ENCODE data around the gene TOX2.

TOX2 gene

DNA sequence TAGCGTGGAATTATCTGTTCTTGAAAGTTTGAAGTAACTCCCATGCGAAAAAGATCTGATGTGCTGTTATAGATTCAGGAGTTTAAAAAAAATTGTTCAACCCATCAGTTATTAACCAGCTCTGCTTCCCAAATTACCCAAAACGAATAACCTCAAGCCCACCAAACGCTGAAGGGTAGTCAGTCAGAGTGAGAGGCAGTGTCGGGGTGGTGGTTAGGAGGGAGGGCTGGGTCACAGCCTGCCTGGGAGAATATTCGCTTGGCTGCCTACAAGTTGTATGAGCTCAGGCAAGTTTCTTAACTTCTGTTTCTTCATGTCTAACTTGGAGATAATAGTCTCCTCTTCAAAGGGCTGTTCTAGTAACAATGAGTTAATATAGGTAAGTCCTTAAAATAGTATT lies 157.7 kb downstream of the TOX2 start:
- no peak for DNase-seq (ENCODE audit: low read depth)
- TF ChIP-seq, protein P1, sequence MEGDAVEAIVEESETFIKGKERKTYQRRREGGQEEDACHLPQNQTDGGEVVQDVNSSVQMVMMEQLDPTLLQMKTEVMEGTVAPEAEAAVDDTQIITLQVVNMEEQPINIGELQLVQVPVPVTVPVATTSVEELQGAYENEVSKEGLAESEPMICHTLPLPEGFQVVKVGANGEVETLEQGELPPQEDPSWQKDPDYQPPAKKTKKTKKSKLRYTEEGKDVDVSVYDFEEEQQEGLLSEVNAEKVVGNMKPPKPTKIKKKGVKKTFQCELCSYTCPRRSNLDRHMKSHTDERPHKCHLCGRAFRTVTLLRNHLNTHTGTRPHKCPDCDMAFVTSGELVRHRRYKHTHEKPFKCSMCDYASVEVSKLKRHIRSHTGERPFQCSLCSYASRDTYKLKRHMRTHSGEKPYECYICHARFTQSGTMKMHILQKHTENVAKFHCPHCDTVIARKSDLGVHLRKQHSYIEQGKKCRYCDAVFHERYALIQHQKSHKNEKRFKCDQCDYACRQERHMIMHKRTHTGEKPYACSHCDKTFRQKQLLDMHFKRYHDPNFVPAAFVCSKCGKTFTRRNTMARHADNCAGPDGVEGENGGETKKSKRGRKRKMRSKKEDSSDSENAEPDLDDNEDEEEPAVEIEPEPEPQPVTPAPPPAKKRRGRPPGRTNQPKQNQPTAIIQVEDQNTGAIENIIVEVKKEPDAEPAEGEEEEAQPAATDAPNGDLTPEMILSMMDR (IDR thresholded peaks at IDR 0.05; ENCODE audit: control insufficient read depth, extremely low read depth, insufficient read depth): no peak
- no peak overlapping the region for H3K4me3 ChIP-seq (ENCODE audit: low read depth, low read length)

DNA sequence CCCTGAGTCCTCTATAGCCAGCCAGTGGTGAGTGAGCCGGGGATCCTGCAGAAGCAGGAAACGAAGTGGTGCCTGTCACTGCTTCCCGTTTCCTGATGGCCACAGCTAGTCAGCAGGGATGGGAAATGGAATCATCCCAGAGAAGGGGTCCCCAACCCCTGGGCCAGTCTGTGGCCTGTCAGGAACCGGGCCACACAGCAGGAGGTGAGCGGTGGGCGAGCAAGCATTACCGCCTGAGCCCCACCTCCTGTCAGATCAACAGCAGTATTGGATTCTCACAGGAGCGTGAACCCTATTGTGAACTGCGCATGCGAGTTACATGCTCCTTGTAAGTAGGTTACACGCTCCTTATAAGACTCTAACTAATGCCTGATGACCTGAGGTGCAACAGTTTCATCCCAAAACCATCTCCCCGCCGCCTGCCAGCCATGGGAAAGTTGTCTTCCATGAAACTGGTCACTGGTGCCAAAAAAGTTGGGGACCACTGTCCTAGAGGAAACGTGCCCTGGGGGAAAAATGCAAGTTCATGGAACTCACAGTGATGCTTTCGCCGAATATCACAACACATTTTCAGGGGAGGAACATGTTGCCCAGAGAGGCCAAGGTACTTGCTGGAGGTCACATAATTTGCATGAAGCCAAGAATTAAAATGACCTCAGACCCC lies 158.5 kb downstream of the TOX2 start:
- no peak overlapping the region for H3K4me3 ChIP-seq (ENCODE audit: low read depth, low read length)
- TF ChIP-seq, protein P1 (IDR thresholded peaks at IDR 0.05; ENCODE audit: control insufficient read depth, extremely low read depth, insufficient read depth): no peak
- DNase-seq (ENCODE audit: low read depth): no peak

DNA sequence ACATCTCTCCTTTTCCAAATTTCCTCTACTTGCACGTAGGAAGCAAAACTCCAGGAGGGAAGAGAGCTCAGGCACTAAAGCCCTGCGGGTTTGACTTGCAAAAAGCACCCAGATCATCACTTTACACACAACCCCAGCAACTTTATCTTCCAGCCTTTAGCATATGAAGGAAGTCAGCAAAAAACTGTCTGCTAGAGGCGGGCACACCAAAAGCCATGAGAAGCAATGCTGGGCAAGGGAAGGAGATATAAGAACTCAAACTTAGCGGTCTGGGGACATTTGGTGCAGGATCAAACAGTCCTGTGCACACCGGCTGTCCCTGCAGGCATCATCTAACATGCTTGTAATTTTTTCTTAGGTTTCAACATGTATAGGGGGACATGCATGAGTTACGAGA lies 159.0 kb downstream of the TOX2 start:
- no peak overlapping the region for H3K4me3 ChIP-seq (ENCODE audit: low read depth, low read length)
- DNase-seq (ENCODE audit: low read depth): no peak
- TF ChIP-seq, protein P1 (IDR thresholded peaks at IDR 0.05; ENCODE audit: control insufficient read depth, extremely low read depth, insufficient read depth): no peak

DNA sequence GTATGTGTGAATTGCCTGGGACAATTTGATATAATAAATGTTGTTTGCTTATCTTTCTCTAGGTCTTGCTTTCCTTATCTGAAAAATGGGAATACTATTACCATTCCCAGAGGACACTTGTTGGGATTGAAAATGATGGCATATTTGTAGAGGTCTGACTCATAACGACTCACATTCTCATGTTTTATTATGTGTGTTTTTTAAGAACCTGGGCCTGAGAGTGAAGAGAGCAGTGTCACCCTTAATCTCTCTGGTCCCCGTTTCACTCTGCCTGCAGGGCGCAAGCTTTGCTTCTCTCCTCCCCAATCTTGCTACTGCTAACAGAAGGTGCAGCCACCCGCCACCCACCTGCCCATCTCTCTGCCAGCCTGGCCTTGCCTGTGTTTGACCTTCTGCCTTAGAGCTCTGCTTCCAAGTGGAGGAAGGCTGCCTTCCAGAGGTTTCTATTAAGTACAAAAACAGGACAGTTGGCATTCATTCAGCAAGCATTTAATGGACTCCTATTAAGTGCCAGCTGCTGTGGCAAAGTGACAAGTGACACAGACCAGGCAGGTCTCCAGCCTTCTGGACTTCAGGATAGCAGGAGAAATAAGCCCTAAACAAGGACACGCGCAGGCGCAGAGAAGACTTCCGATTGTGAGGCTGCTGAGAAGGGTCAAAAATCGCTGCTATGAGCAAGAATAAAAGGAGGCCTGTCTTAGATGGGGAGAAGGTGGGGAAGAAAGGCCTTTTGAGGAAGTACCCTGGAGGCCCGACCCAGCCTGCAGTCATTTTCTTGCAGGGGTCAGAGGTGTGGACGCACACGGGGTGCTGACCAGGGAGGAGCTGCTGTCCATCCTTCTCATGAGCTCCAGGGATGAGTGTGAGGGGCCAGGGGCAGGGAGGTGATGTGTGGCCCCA lies 159.8 kb downstream of the TOX2 start:
- TF ChIP-seq, protein P1 (IDR thresholded peaks at IDR 0.05; ENCODE audit: control insufficient read depth, extremely low read depth, insufficient read depth): no peak
- peak; percentile 76 for DNase-seq (ENCODE audit: low read depth)
- no peak overlapping the region for H3K4me3 ChIP-seq (ENCODE audit: low read depth, low read length)

DNA sequence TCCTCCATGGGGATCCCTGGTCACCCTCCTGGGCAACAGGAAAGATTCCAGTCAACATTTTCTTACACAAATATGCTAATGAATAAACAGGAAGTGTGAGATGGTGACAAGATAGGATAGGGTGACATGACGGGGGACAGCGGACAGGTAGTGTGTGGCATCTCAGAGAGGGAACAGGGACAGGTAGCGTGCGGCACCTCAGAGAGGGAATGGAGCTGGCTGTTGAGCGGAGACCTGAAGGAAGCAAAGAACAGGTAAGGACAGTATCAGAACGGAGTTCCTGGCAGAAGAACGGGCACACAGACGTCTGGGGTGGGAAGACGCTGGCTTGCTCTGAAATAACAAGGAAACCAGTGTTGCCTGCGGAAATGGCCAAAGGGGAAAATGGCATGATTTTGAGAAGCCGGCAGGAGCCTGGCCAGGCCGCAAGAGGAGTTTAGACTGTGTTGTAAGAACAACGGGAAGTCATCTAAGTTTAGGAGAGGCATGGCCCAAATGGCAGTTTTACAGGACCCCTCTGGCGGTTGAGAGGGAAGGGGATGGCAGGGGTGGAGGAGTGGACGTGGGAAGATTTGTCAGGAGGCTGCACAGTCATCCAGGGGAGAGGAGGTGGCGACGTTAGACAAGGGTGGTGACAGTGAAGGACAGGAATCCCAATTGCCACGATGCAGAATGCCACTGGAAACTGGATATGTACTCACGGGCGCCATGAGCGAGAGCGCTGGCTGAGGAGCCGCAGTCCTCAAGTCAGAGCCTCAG lies 160.7 kb downstream of the TOX2 start:
- no peak overlapping the region for H3K4me3 ChIP-seq (ENCODE audit: low read depth, low read length)
- TF ChIP-seq, protein P1 (IDR thresholded peaks at IDR 0.05; ENCODE audit: control insufficient read depth, extremely low read depth, insufficient read depth): no peak
- DNase-seq (ENCODE audit: low read depth): no peak

DNA sequence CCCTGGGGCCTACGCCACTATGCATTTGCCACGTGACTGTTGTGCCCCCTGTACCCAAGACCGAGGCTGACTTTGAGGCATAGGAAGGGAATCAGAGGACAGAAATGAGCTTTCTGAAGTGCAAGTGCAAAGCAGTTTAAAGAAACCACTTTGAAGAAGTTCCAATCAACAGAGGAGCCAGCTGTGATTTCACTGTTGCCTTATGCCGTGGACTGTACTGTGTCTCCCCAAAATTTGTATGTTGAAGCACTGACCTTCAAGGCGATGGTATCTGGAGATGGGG lies 161.2 kb downstream of the TOX2 start:
- DNase-seq (ENCODE audit: low read depth): no peak
- H3K4me3 ChIP-seq (ENCODE audit: low read depth, low read length): no peak overlapping the region
- TF ChIP-seq, protein P1 (IDR thresholded peaks at IDR 0.05; ENCODE audit: control insufficient read depth, extremely low read depth, insufficient read depth): no peak
